ENCODE data around the gene DPYSL3. TPM values are rescaled to one million over a fixed set of nuclear protein-coding genes. Genes with fewer than 3 reads are reported as not detected.

Gene DPYSL3
- polyA plus RNA-seq, 1 experiment, result 139 TPM

DNA sequence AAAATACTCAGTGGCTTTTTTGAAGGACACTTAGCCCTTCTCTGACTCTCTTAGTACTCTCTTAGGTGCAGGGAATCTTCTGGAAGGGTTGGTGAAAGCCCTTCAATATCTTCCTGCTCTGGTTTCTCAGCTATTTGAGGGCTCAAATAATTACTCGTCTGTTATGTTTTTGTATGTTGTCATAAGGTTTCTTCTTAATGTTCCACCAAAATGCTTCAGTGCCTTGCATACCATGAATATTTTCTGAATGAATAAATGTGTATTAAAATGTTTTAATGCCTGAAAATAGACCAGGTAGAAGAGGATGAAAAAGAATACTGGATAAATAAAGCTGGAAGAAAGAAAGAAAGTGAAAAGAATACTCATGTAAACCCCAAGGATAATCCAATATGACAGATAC, 150.8 kb downstream of the DPYSL3 start:
- Histone ChIP-seq H3K4me3 (ENCODE audit: low read depth, low read length) (no peak overlapping the region), H3K27me3 (ENCODE audit: control insufficient read depth, insufficient read depth, low read length) (no peaks in the 10 kb centered on the region), H3K27ac (ENCODE audit: low read depth, low read length) (no peak overlapping the region), H3K9me3 (ENCODE audit: control insufficient read depth, insufficient read depth, low read length) (no peaks in the 10 kb centered on the region)
- ChIA-PET CTCF (interaction anchor here (0.5 to 1.0 kb wide), 3 partner anchors 11 to 135 kb away, joined by 3 read pairs; no protein-coding TSS in a partner anchor), POLR2A (no interaction called here)
- TF ChIP-seq, protein P1, sequence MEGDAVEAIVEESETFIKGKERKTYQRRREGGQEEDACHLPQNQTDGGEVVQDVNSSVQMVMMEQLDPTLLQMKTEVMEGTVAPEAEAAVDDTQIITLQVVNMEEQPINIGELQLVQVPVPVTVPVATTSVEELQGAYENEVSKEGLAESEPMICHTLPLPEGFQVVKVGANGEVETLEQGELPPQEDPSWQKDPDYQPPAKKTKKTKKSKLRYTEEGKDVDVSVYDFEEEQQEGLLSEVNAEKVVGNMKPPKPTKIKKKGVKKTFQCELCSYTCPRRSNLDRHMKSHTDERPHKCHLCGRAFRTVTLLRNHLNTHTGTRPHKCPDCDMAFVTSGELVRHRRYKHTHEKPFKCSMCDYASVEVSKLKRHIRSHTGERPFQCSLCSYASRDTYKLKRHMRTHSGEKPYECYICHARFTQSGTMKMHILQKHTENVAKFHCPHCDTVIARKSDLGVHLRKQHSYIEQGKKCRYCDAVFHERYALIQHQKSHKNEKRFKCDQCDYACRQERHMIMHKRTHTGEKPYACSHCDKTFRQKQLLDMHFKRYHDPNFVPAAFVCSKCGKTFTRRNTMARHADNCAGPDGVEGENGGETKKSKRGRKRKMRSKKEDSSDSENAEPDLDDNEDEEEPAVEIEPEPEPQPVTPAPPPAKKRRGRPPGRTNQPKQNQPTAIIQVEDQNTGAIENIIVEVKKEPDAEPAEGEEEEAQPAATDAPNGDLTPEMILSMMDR (IDR thresholded peaks at IDR 0.05; ENCODE audit: low read depth, low read length), result no peak
- DNase-seq (ENCODE audit: low read depth, low spot score), result no peak

DNA sequence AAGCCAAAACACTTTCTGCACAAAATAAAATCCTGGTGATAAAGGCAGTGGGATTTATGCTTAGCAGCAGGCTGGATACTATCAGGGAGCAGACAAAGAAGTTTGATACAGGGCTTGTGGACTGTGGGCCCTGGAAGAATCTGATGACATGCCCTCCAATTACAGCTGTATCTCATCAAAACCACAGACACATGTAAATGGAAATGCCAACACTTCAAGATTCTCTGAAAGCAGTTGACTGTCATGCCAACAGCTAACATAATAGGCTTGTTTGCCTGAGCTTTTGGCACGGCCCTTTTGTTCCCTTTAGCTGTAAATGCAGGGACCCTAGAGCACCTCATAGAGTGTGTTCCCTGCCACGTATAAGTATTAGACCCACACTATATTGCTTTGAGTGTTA, 160.6 kb downstream of the DPYSL3 start:
- no peak overlapping the region for H3K27ac ChIP-seq (ENCODE audit: low read depth, low read length)
- no peaks in the 10 kb centered on the region for H3K9me3 ChIP-seq (ENCODE audit: control insufficient read depth, insufficient read depth, low read length)
- H3K4me3 ChIP-seq (ENCODE audit: low read depth, low read length), result no peak overlapping the region
- TF ChIP-seq, protein P1 (IDR thresholded peaks at IDR 0.05; ENCODE audit: low read depth, low read length), result no peak
- no peaks in the 10 kb centered on the region for H3K27me3 ChIP-seq (ENCODE audit: control insufficient read depth, insufficient read depth, low read length)
- no peak for DNase-seq (ENCODE audit: low read depth, low spot score)
- ChIA-PET POLR2A (no interaction called here), CTCF (no interaction called here)

DNA sequence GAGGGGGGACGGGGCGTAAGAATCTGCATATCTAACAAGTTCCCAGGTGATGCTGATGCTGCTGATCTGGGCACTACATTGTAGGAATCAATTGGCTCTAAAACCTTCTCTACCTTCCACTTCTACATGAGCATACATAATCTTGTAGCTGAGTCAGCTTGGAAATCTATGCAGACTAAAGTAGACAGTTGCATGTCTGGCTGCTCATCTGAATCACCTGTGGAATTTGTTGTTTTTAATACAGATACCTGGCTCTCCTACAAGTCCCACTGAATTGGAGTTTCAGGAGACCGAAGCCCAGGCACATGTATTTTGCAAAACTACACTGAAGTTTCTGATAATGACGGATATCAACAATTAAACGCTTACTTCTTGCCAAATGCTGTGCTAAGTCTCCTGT, 161.4 kb downstream of the DPYSL3 start:
- DNase-seq (ENCODE audit: low read depth, low spot score), result no peak
- Histone ChIP-seq H3K27me3 (ENCODE audit: control insufficient read depth, insufficient read depth, low read length) (no peaks in the 10 kb centered on the region), H3K4me3 (ENCODE audit: low read depth, low read length) (no peak overlapping the region), H3K27ac (ENCODE audit: low read depth, low read length) (no peak overlapping the region), H3K9me3 (ENCODE audit: control insufficient read depth, insufficient read depth, low read length) (no peaks in the 10 kb centered on the region)
- TF ChIP-seq, protein P1 (IDR thresholded peaks at IDR 0.05; ENCODE audit: low read depth, low read length), result no peak
- ChIA-PET CTCF (no interaction called here), POLR2A (no interaction called here)

DNA sequence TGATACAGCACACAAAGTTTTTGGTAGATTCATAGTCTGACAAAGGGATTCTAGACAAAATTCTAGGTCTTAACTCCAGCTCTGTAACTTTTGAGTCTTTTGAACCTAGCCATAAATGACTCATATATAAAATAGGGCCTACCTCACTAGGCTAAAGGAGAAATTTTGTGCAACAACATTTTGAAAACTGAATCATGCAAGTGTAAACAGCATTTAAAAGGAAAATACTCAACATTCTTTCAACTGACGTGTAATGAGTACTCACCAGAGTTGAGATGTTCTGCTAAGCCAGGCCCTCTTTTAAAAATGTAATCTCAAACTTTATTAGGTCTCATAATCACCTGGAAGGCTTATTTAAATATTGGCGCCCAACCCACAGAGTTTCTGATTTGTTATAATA, 161.8 kb downstream of the DPYSL3 start:
- H3K27me3 ChIP-seq (ENCODE audit: control insufficient read depth, insufficient read depth, low read length), result no peaks in the 10 kb centered on the region
- H3K9me3 ChIP-seq (ENCODE audit: control insufficient read depth, insufficient read depth, low read length), result no peaks in the 10 kb centered on the region
- ChIA-PET POLR2A (no interaction called here), CTCF (interaction anchor here (0.8 kb wide), 1 partner anchor 230 kb away, joined by 3 read pairs; no protein-coding TSS in a partner anchor)
- TF ChIP-seq, protein P1 (IDR thresholded peaks at IDR 0.05; ENCODE audit: low read depth, low read length), result no peak
- no peak overlapping the region for H3K4me3 ChIP-seq (ENCODE audit: low read depth, low read length)
- no peak overlapping the region for H3K27ac ChIP-seq (ENCODE audit: low read depth, low read length)
- no peak for DNase-seq (ENCODE audit: low read depth, low spot score)

DNA sequence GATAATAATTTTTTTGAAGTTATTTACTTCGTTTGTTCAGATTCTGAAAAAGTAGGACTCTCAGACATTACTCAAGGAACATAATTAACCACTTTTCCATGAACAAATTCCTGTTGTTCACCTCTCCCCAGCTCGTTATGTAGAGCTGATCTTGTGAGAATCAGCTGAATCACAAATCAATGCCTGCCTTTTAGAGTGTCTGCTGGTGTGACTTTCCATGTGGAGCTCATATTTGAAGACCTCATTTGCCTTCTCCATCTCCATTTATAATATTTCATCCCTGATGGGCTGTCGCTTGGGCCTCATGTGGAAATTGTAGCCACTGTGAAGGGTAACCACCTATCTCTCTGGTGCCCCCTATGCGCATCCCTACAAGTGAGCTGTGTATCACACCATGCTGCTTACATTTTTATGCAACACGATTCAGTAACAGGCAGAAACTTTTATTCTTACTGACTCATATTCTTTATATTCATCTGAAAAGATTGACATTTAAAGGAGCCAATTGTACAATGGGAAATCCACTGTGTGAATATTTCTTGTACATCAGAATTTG, 163.8 kb downstream of the DPYSL3 start:
- Histone ChIP-seq H3K27me3 (ENCODE audit: control insufficient read depth, insufficient read depth, low read length) (no peaks in the 10 kb centered on the region), H3K27ac (ENCODE audit: low read depth, low read length) (no peak overlapping the region), H3K9me3 (ENCODE audit: control insufficient read depth, insufficient read depth, low read length) (no peaks in the 10 kb centered on the region), H3K4me3 (ENCODE audit: low read depth, low read length) (no peak overlapping the region)
- CTCF ChIA-PET, result interaction anchor here (0.6 kb wide), 1 partner anchor 232 kb away, joined by 4 read pairs; no protein-coding TSS in a partner anchor
- no peak for DNase-seq (ENCODE audit: low read depth, low spot score)
- TF ChIP-seq, protein P1 (IDR thresholded peaks at IDR 0.05; ENCODE audit: low read depth, low read length), result peak; percentile 30; the same call in 1 of the 2 replicates
- POLR2A ChIA-PET, result no interaction called here

All from AG04450 (cell line).